ENCODE measurements around the gene MRPL38. TPM values are rescaled to one million over a fixed set of nuclear protein-coding genes. Genes with fewer than 3 reads are reported as not detected.

MRPL38 gene
- total RNA-seq (2021): 127 and 136 TPM in 2 replicates
- Bru-seq, nascent RNA: percentile 70 among the genes with signal in this experiment
- percentile 71 among the genes with signal in this experiment for BruChase-seq, experiment 1, labeled RNA remaining after a 2-hour chase
- BruChase-seq, experiment 2, labeled RNA remaining after a 6-hour chase: percentile 85 among the genes with signal in this experiment
- long read RNA-seq, transcript MRPL38-201 (9 exons, 1,888 nt): major isoform, 289 of 312 reads
- long read RNA-seq, partial matches to known transcripts: 3 of 312 reads
- long read RNA-seq, other reads (novel, unspliced or antisense): 18 of 312 reads

GRCh38 chr17:75904749-75905521, at the start of gene MRPL38:
Gene MRPL38, minus strand, starts transcription at chr17:75904884. Its CDS starts 9 bp downstream, at chr17:75904875.
- CTCF ChIA-PET: interaction anchor here (0.6 to 1.4 kb wide), 5 partner anchors 22 to 609 kb away, joined by 3 to 6 read pairs (median 4); no protein-coding TSS in a partner anchor
- peak within 1 kb of the TSS; percentile 93 for H3K4me2 ChIP-seq
- peak within 1 kb of the TSS; percentile 98 for H2AFZ ChIP-seq
- peak within 1 kb of the TSS; percentile 76 for H3K4me3 ChIP-seq
- DNase-seq: peak; percentile 86 to 99
- H3K4me1 ChIP-seq (replicated peaks; ENCODE audit: insufficient read depth): peaks cover 12% of the 10 kb centered on the region
- H3K36me3 ChIP-seq (ENCODE audit: low read depth): peaks cover 14% of the 10 kb centered on the region; the same call in 1 of the 2 replicates
- intact Hi-C loops (cut with micrococcal nuclease; ENCODE audit: unreplicated experiment): loop anchor here (1.0 to 10.0 kb wide), 7 partner anchors 74 to 397 kb away; partner anchors contain the start of genes ACOX1, EXOC7 and TEN1
- H3K9me2 ChIP-seq (ENCODE audit: insufficient read depth): no peaks in the 10 kb centered on the region
- no peaks in the 10 kb centered on the region for H3K27me3 ChIP-seq (ENCODE audit: insufficient read depth, low read depth)
- H3F3A ChIP-seq (ENCODE audit: insufficient read depth, low read depth): peaks cover 31% of the 10 kb centered on the region
- peaks cover 28% of the 10 kb centered on the region for H3K79me2 ChIP-seq (ENCODE audit: low read depth)
- no TSS peak for BruUV-seq (replicated peaks)
- H4K20me1 ChIP-seq (ENCODE audit: insufficient read depth): no peaks in the 10 kb centered on the region
- TF ChIP-seq, protein P1, sequence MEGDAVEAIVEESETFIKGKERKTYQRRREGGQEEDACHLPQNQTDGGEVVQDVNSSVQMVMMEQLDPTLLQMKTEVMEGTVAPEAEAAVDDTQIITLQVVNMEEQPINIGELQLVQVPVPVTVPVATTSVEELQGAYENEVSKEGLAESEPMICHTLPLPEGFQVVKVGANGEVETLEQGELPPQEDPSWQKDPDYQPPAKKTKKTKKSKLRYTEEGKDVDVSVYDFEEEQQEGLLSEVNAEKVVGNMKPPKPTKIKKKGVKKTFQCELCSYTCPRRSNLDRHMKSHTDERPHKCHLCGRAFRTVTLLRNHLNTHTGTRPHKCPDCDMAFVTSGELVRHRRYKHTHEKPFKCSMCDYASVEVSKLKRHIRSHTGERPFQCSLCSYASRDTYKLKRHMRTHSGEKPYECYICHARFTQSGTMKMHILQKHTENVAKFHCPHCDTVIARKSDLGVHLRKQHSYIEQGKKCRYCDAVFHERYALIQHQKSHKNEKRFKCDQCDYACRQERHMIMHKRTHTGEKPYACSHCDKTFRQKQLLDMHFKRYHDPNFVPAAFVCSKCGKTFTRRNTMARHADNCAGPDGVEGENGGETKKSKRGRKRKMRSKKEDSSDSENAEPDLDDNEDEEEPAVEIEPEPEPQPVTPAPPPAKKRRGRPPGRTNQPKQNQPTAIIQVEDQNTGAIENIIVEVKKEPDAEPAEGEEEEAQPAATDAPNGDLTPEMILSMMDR (conservative IDR thresholded peaks at IDR 0.05): peak; percentile 96
- no peak for TF ChIP-seq EZH2 (IDR thresholded peaks at IDR 0.05; ENCODE audit: low read depth)
- POLR2A ChIA-PET (ENCODE audit: unreplicated experiment): no interaction called here
- no peaks in the 10 kb centered on the region for H3K9me3 ChIP-seq (ENCODE audit: insufficient read depth, low read depth)
- H3K27ac ChIP-seq: peak within 1 kb of the TSS; percentile 56

GRCh38 chr17:75950855-75951554, 46.3 kb upstream of the MRPL38 start:
- Histone ChIP-seq H3K27me3 (ENCODE audit: insufficient read depth, low read depth) (no peaks in the 10 kb centered on the region), H3K9me3 (ENCODE audit: insufficient read depth, low read depth) (no peaks in the 10 kb centered on the region), H3K4me1 (replicated peaks; ENCODE audit: insufficient read depth) (no peaks in the 10 kb centered on the region), H3K27ac (no peak overlapping the region), H4K20me1 (ENCODE audit: insufficient read depth) (no peaks in the 10 kb centered on the region), H3F3A (ENCODE audit: insufficient read depth, low read depth) (peaks cover 3% of the 10 kb centered on the region; the same call in 1 of the 2 replicates), H3K4me2 (no peak overlapping the region), H3K36me3 (ENCODE audit: low read depth) (peaks cover 49% of the 10 kb centered on the region), H2AFZ (no peak overlapping the region), H3K4me3 (no peak overlapping the region), H3K9me2 (ENCODE audit: insufficient read depth) (no peaks in the 10 kb centered on the region), H3K79me2 (ENCODE audit: low read depth) (no peaks in the 10 kb centered on the region)
- CTCF ChIA-PET: no interaction called here
- POLR2A ChIA-PET (ENCODE audit: unreplicated experiment): no interaction called here
- no TSS peak for BruUV-seq (replicated peaks)
- no peak for TF ChIP-seq EZH2 (IDR thresholded peaks at IDR 0.05; ENCODE audit: low read depth)
- TF ChIP-seq, protein P1 (conservative IDR thresholded peaks at IDR 0.05): no peak
- no peak for DNase-seq
- intact Hi-C loops (cut with micrococcal nuclease; ENCODE audit: unreplicated experiment): no loop called here

DNA sequence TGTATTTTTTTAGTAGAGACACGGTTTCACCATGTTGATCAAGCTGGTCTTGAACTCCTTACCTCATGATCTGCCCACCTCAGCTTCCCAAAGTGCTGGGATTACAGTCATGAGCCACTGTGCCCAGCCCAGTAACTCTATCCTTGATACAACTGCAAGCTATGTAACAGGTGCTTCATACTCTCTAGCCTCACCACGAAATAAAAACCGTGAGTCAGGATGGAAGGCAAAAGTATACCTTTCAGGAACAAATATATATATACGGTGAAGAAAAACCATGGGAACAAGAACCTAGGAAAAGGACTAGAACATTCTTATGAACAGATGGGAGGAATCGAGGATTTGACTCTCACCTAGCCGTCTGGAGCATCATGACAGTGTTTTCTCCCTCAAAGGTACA, 45.7 kb upstream of the MRPL38 start:
- POLR2A ChIA-PET (ENCODE audit: unreplicated experiment): no interaction called here
- H3K4me1 ChIP-seq (replicated peaks; ENCODE audit: insufficient read depth): no peaks in the 10 kb centered on the region
- no peaks in the 10 kb centered on the region for H3K9me2 ChIP-seq (ENCODE audit: insufficient read depth)
- peaks cover 47% of the 10 kb centered on the region for H3K36me3 ChIP-seq (ENCODE audit: low read depth)
- intact Hi-C loops (cut with micrococcal nuclease; ENCODE audit: unreplicated experiment): no loop called here
- no peak overlapping the region for H3K4me3 ChIP-seq
- DNase-seq: no peak
- peaks cover 3% of the 10 kb centered on the region; the same call in 1 of the 2 replicates for H3F3A ChIP-seq (ENCODE audit: insufficient read depth, low read depth)
- no peak overlapping the region for H3K4me2 ChIP-seq
- TF ChIP-seq, protein P1 (conservative IDR thresholded peaks at IDR 0.05): no peak
- no peak for TF ChIP-seq EZH2 (IDR thresholded peaks at IDR 0.05; ENCODE audit: low read depth)
- CTCF ChIA-PET: no interaction called here
- H3K27me3 ChIP-seq (ENCODE audit: insufficient read depth, low read depth): no peaks in the 10 kb centered on the region
- no peak overlapping the region for H2AFZ ChIP-seq
- H3K79me2 ChIP-seq (ENCODE audit: low read depth): no peaks in the 10 kb centered on the region
- no peak overlapping the region for H3K27ac ChIP-seq
- no peaks in the 10 kb centered on the region for H3K9me3 ChIP-seq (ENCODE audit: insufficient read depth, low read depth)
- no TSS peak for BruUV-seq (replicated peaks)
- no peaks in the 10 kb centered on the region for H4K20me1 ChIP-seq (ENCODE audit: insufficient read depth)

All from PC-9 (cell line).